ENCODE measurements around the gene NXPE3. TPM values are rescaled to one million over a fixed set of nuclear protein-coding genes. Genes with fewer than 3 reads are reported as not detected.
A peak's percentile ranks its signal among the peaks of the same experiment; 100 is the strongest.
"Not testable (repeated sequence)": the region's sequence is repeated elsewhere in the genome, so short reads cannot be mapped to it uniquely, and the experiment has no call there.

Gene NXPE3
- polyA plus RNA-seq (2012; ENCODE audit: insufficient read depth, insufficient read length): 16.4 TPM

DNA sequence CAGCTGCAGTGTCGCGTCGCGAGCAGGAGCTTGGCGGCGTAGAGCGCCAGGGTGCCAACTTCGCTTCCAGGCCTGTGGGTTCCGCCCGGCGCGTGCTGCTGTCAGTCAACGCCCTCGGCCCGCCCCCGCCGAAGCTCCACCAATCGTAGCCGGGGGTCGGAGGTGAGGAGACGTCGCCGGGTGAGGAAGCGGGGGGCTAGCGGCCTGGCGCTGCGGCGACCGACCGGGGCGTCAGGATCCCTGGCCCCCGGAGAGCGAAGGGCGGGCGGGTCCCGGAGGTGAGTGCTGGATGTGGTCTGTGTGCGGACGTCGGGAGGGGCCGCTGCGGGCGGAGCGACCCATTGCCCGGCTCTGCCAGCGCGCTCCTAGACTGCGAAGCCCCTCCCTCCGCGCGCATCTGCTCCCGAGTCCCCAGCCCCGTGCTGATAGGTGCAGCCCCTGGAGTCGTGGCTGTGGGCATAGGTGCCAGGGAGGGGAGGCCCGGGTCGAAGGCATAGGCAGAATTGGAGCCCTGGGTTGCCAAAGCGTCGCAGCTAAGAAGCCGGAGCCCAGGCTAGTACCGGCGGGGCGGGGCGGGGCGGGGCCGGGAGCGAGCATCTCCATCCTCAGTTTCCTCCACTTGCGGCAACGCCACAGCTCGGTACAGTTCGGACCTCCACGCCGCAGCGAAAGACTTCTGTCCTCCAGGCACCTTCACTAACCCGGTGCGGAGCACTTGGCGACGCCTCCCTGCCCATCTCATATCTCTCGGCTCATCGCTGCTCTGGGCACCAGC, at the start of gene NXPE3:
NXPE3 (plus strand) TSS at position 165 of the 775 bp plus-strand sequence. CDS start 6,386 bp downstream, outside the sequence.
- H3K4me3 ChIP-seq (ENCODE audit: low read length): peak within 1 kb of the TSS; percentile 77
- DNase-seq (ENCODE audit: low read depth, low spot score): peak; percentile 83

DNA sequence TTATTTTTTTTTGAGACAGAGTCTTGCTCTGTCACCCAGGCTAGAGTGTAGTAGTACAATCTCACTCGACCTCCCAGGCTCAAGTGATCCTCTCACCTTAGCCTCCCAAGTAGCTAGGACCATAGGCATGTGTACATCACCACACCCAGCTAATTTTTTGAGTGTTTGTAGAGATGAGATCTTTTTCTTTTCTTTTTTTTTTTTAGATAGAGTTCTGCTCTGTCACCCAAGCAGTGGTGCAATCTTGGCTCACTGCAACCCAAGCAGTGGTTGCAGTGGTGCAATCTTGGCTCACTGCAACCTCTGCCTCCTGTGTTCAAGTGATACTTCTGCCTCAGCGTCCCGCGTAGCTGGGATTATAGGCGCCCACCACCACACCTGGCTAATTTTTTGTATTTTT, 49.4 kb upstream of the NXPE3 start:
- no peak for DNase-seq (ENCODE audit: low read depth, low spot score)
- H3K4me3 ChIP-seq (ENCODE audit: low read length): no peak overlapping the region

DNA sequence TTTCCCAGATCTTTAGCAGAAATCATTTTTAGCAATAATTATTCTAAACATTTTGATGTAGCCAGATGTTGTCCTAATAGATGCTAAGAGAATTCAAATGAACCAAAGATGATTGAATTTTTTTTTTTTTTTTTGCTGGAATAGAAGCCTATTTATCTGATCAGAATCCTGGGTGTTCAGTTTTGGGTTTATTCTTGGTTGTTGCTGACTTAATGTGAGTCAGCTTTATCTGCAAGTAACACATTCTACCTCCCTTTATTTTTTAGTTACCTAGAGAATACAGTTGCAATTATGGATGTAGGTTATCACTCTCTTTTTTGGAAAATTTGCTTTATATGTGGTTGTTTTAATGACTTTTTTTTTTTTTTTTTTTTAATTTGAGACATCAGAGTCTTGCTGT, 48.2 kb upstream of the NXPE3 start:
- no peak for DNase-seq (ENCODE audit: low read depth, low spot score)
- no peak overlapping the region for H3K4me3 ChIP-seq (ENCODE audit: low read length)

- DNase-seq (ENCODE audit: low read depth, low spot score): no peak
- no peak overlapping the region for H3K4me3 ChIP-seq (ENCODE audit: low read length)
Measured at GRCh38 chr3:101732240-101732641, 46.8 kb upstream of the NXPE3 start.

GRCh38 chr3:101735833-101736232, 43.2 kb upstream of the NXPE3 start:
- H3K4me3 ChIP-seq (ENCODE audit: low read length): no peak overlapping the region
- DNase-seq (ENCODE audit: low read depth, low spot score): no peak

DNA sequence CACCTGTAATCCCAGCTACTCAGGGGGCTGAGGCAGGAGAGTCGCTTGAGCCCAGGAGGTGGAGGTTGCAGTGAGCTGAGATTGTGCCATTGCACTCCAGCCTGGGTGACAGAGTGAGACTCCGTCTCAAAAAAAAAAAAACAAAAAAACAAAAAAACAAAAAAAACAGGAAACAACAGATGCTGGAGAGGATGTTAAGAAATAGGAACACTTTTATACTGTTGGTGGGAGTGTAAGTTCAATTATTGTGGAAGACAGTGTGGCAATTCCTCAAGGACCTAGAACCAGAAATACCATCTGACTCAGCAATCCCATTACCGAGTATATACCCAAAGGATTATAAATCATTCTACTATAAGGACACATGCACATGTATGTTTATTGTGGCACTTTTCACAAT, 37.1 kb upstream of the NXPE3 start:
- not testable (repeated sequence) for DNase-seq (ENCODE audit: low read depth, low spot score); H3K4me3 ChIP-seq (ENCODE audit: low read length)

- no peak overlapping the region for H3K4me3 ChIP-seq (ENCODE audit: low read length)
- DNase-seq (ENCODE audit: low read depth, low spot score): no peak
Measured at GRCh38 chr3:101744811-101745210, 34.2 kb upstream of the NXPE3 start.

- not testable (repeated sequence) for DNase-seq (ENCODE audit: low read depth, low spot score); H3K4me3 ChIP-seq (ENCODE audit: low read length)
Measured at GRCh38 chr3:101745934-101746333, 33.1 kb upstream of the NXPE3 start.

- not testable (repeated sequence) for DNase-seq (ENCODE audit: low read depth, low spot score)
- H3K4me3 ChIP-seq (ENCODE audit: low read length): peak overlapping the region; percentile 37
Measured at GRCh38 chr3:101753386-101754113, 25.5 kb upstream of the NXPE3 start.

- H3K4me3 ChIP-seq (ENCODE audit: low read length): no peak overlapping the region
- no peak for DNase-seq (ENCODE audit: low read depth, low spot score)
Measured at GRCh38 chr3:101758224-101758623, 20.8 kb upstream of the NXPE3 start.

DNA sequence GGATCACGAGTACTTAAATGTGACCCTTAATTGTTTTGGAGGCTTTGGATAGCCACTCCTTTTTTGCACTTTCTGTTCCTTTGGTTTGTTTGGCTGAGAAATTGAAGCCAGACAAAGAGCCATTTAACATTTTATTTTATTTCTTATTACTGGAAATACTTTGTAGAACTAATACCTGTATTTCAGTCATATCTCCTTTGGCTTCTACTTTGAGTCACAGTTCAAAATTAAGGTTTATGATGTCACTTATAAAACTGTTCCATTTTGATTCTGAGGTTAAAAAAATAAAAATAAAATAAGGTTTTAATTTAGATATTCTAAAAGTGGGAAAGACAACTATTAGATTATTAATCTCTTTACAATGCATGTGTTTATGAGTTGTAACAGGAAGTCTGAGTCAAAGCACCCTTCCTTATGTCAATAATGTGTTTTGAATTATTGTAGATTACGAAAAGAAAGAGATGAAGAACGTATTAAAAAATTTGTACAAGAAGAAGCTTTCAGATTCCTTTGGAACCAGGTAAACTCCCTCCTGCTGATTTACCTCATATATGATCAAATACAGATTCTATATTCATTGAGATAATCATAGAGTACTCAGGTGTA, 16.9 kb upstream of the NXPE3 start:
- no peak overlapping the region for H3K4me3 ChIP-seq (ENCODE audit: low read length)

DNA sequence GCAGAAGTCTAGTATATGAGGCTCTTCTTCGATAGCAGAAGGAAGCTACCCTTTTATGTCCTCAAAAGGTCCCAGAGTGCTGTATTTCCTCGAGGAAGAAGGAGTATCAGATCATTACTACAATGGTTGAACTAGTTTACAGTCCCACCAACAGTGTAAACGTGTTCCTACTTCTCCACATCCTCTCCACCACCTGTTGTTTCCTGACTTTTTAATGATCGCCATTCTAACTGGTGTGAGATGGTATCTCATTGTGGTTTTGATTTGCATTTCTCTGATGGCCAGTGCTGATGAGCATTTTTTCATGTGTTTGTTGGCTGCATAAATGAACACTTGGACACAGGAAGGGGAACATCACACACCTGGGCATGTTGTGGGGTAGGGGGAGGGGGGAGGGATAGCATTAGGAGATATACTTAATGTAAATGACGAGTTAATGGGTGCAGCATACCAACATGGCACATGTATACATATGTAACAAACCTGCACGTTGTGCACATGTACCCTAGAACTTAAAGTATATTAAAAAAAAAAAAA, 1.2 kb upstream of the NXPE3 start:
- DNase-seq (ENCODE audit: low read depth, low spot score); H3K4me3 ChIP-seq (ENCODE audit: low read length): not testable (repeated sequence)

More for the DNA sequence above, 16.9 kb upstream of the NXPE3 start:
- DNase-seq (ENCODE audit: low read depth, low spot score): no peak

DNA sequence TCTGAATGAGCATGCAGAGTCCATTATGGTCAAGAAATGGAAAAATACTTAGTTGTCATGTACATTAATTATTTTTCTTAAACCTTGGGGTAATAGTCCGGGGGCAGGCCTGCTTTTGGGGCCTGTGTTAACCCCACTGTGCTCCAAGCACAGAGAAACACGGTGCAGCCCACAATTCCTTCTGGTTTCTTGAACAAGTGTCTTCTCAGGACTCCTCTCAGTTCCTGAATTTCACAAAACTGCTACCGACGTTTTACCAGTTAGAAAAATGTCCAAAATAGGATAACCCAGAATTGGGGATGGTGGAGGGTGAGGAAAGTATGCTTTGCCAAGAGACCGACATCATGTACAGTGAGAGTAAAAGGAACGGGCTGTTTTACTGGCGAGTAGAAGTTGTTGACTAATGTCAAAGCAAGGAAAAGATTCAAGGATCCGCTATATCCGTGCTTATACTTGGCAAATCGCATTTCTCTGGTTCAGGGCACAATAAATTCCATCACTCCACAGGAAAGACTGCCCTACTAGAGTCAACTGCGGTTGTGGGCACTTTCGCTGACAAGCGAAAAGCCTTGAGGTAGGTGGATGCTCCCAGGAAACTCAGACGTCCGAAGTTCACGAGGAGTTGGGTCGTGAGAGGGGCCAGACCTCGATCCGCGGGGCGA, 495 bp upstream of the NXPE3 start:
- peak; percentile 26 for DNase-seq (ENCODE audit: low read depth, low spot score)
- peak overlapping the region; percentile 77 for H3K4me3 ChIP-seq (ENCODE audit: low read length)

GRCh38 chr3:101779822-101780381, 891 bp downstream of the NXPE3 start:
- H3K4me3 ChIP-seq (ENCODE audit: low read length): peak overlapping the region; percentile 77
- DNase-seq (ENCODE audit: low read depth, low spot score): no peak

DNA sequence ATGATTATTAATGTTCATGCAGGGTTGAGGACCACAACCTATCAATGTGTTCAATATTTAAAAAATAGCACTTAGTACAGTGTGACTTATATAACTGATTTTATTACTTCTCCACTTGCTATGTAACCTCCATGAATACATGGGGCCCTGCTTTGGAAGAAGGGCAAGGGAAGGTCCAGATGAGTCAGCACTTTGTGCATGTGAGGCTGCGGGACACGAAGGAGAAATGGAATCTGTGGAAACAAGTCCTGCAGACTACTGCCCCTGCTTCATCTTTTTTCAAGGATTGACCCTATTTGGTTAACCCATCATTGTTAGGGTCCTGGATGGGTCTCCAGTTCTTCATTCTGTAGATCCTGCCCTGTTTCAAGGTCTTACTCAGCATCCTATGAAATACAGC, 1.6 kb downstream of the NXPE3 start:
- no peak for DNase-seq (ENCODE audit: low read depth, low spot score)
- H3K4me3 ChIP-seq (ENCODE audit: low read length): no peak overlapping the region

DNA sequence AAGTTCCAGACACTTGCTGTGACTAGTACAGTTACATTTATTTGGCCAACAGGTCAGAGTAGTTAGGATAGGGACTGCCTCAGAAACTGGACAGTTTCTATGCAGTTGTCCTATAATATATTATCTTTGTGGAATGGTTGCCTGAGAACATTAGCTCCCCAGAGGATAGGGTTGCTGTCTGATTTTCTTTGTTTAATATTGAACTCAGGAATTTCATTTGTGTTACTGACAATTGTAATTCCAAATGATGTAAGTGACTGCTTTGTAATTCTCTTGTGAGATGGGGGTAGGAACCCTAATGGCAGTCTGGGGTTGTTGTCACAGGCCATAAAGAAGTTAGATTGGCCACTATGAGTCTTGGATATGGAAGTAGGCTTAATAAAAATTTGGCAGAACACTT, 2.2 kb downstream of the NXPE3 start:
- no peak for DNase-seq (ENCODE audit: low read depth, low spot score)
- no peak overlapping the region for H3K4me3 ChIP-seq (ENCODE audit: low read length)

DNA sequence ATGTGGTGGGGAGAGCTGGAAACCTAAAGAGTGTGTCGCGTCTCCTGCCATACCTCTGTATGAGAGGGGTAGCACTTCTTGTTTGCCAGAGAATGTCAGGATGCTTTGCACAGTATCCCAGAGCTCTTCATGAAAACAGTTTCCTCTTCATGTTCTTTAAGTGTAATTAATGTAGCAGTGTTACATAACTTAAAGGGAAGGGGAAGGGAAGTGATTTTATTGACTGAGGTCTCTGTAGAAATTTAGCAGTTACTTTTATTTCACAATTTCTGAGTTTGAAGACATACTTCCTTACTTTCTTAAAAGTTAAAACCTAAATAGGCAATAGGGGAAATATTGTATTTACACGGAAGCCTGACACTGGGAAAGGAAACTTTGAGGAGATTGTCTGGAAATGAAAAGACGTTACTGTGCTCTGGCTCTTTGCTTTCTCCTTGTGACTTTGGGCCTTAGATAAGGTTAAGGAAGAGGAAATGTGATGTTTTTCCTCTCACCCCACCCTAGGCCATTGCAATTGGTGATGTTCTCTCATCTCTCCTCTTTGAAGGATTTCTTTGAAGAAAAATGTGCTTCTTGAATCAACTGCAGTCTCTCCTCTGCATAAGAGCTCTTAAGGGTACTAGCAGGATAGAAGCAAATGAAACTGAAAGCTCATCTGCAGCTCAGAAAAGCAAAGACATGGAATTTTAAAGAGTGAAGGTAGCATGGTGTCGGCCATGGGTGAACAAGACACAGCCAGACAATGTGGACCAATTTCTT, 6.0 kb downstream of the NXPE3 start:
- no peak overlapping the region for H3K4me3 ChIP-seq (ENCODE audit: low read length)
- DNase-seq (ENCODE audit: low read depth, low spot score): no peak

DNA sequence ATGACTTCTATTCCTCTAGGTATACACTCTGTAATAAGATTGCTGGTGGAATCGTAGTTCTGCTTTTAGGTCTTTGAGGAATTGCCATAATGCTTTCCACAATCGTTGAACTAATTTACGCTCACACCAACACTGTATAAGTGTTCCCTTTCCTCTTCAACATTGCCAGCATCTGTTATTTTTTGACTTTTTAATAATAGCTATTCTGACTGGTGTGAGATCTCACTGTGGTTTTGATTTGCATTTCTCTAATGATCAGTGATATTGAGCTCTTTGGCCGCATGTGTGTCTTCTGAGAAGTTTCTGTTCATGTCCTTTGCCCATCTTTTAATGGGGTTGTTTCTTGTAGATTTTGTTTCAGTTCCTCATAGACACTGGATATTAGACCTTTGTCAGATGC, 12.8 kb downstream of the NXPE3 start:
- no peak overlapping the region for H3K4me3 ChIP-seq (ENCODE audit: low read length)
- no peak for DNase-seq (ENCODE audit: low read depth, low spot score)
